ENCODE measurements around the gene RAB27A. TPM values are rescaled to one million over a fixed set of nuclear protein-coding genes. Genes with fewer than 3 reads are reported as not detected.

RAB27A gene
- total RNA-seq, 1 experiment from 2014 or later, result 8.7 TPM

GRCh38 chr15:55186331-55186730, 103.3 kb downstream of the RAB27A start:
- Mint-ChIP-seq H3K4me1 (ENCODE audit: low read depth, unreplicated experiment) (no peaks in the 10 kb centered on the region), H3K36me3 (ENCODE audit: insufficient read depth, unreplicated experiment) (peaks cover 80% of the 10 kb centered on the region), H3K4me3 (ENCODE audit: unreplicated experiment) (no peak overlapping the region), H3K27me3 (ENCODE audit: insufficient read depth, unreplicated experiment) (no peaks in the 10 kb centered on the region), H3K9me3 (ENCODE audit: unreplicated experiment) (no peaks in the 10 kb centered on the region), H3K27ac (ENCODE audit: unreplicated experiment) (no peak overlapping the region)
- POLR2A ChIA-PET, result no interaction called here
- H3K27me3 ChIP-seq (replicated peaks; ENCODE audit: control insufficient read depth, insufficient read depth, low read length), result no peaks in the 10 kb centered on the region
- BruUV-seq (replicated peaks), result no TSS peak
- DNase-seq, result no peak
- CTCF ChIA-PET, result no interaction called here
- no peak overlapping the region for H3K4me3 ChIP-seq (ENCODE audit: low read depth, low read length)
- H3K36me3 ChIP-seq (ENCODE audit: control insufficient read depth, insufficient read depth, low read length), result no peaks in the 10 kb centered on the region
- H3K4me1 ChIP-seq, result no peaks in the 10 kb centered on the region
- H3K9me3 ChIP-seq, result no peaks in the 10 kb centered on the region
- intact Hi-C loops (cut with micrococcal nuclease; ENCODE audit: unreplicated experiment), result no loop called here
- TF ChIP-seq CTCF (IDR thresholded peaks at IDR 0.05; ENCODE audit: insufficient read depth in 1 of 2, low read depth in 1 of 2, low read length in 1 of 2, severe bottlenecking in 1 of 2, unreplicated experiment in 1 of 2), result no peak

- BruUV-seq (replicated peaks), result no TSS peak
- no peak for TF ChIP-seq CTCF (IDR thresholded peaks at IDR 0.05; ENCODE audit: insufficient read depth in 1 of 2, low read depth in 1 of 2, low read length in 1 of 2, severe bottlenecking in 1 of 2, unreplicated experiment in 1 of 2)
- H3K4me1 Mint-ChIP-seq (ENCODE audit: low read depth, unreplicated experiment), result no peaks in the 10 kb centered on the region
- DNase-seq, result no peak
- H3K9me3 ChIP-seq, result no peaks in the 10 kb centered on the region
- H3K36me3 ChIP-seq (ENCODE audit: control insufficient read depth, insufficient read depth, low read length), result no peaks in the 10 kb centered on the region
- intact Hi-C loops (cut with micrococcal nuclease; ENCODE audit: unreplicated experiment), result no loop called here
- no peak overlapping the region for H3K4me3 Mint-ChIP-seq (ENCODE audit: unreplicated experiment)
- no peaks in the 10 kb centered on the region for H3K4me1 ChIP-seq
- no peaks in the 10 kb centered on the region for H3K27me3 ChIP-seq (replicated peaks; ENCODE audit: control insufficient read depth, insufficient read depth, low read length)
- no peak overlapping the region for H3K27ac Mint-ChIP-seq (ENCODE audit: unreplicated experiment)
- no peak overlapping the region for H3K4me3 ChIP-seq (ENCODE audit: low read depth, low read length)
- H3K36me3 Mint-ChIP-seq (ENCODE audit: insufficient read depth, unreplicated experiment), result peaks cover 77% of the 10 kb centered on the region
- POLR2A ChIA-PET, result no interaction called here
- CTCF ChIA-PET, result no interaction called here
- no peaks in the 10 kb centered on the region for H3K27me3 Mint-ChIP-seq (ENCODE audit: insufficient read depth, unreplicated experiment)
- no peaks in the 10 kb centered on the region for H3K9me3 Mint-ChIP-seq (ENCODE audit: unreplicated experiment)
These were observed 105.9 kb downstream of the RAB27A start for GRCh38 chr15:55183679-55184078.

GRCh38 chr15:55179141-55179540, 110.5 kb downstream of the RAB27A start:
- ChIA-PET POLR2A (no interaction called here), CTCF (no interaction called here)
- no peaks in the 10 kb centered on the region for H3K9me3 Mint-ChIP-seq (ENCODE audit: unreplicated experiment)
- Histone ChIP-seq H3K4me1 (no peaks in the 10 kb centered on the region), H3K27me3 (replicated peaks; ENCODE audit: control insufficient read depth, insufficient read depth, low read length) (no peaks in the 10 kb centered on the region), H3K9me3 (no peaks in the 10 kb centered on the region), H3K4me3 (ENCODE audit: low read depth, low read length) (no peak overlapping the region), H3K36me3 (ENCODE audit: control insufficient read depth, insufficient read depth, low read length) (no peaks in the 10 kb centered on the region)
- no peaks in the 10 kb centered on the region for H3K4me1 Mint-ChIP-seq (ENCODE audit: low read depth, unreplicated experiment)
- intact Hi-C loops (cut with micrococcal nuclease; ENCODE audit: unreplicated experiment), result no loop called here
- DNase-seq, result no peak
- BruUV-seq (replicated peaks), result no TSS peak
- H3K27ac Mint-ChIP-seq (ENCODE audit: unreplicated experiment), result no peak overlapping the region
- peaks cover 57% of the 10 kb centered on the region for H3K36me3 Mint-ChIP-seq (ENCODE audit: insufficient read depth, unreplicated experiment)
- H3K4me3 Mint-ChIP-seq (ENCODE audit: unreplicated experiment), result no peak overlapping the region
- no peaks in the 10 kb centered on the region for H3K27me3 Mint-ChIP-seq (ENCODE audit: insufficient read depth, unreplicated experiment)
- no peak for TF ChIP-seq CTCF (IDR thresholded peaks at IDR 0.05; ENCODE audit: insufficient read depth in 1 of 2, low read depth in 1 of 2, low read length in 1 of 2, severe bottlenecking in 1 of 2, unreplicated experiment in 1 of 2)
